Measurements from ENCODE around the gene ASPN. TPM values are rescaled to one million over a fixed set of nuclear protein-coding genes. Genes with fewer than 3 reads are reported as not detected.

ASPN gene
- total RNA-seq, 6 experiments from 2014 or later = 3.8 to 13.3 (median 10.4) TPM

GRCh38 chr9:92514635-92515034 is 32.3 kb upstream of the ASPN start:
- Histone ChIP-seq H3K27me3 (no peaks in the 10 kb centered on the region), H3K27ac (no peak overlapping the region), H3K4me1 (no peaks in the 10 kb centered on the region), H3K36me3 (peaks cover 0 to 14% (median 0%) of the 10 kb centered on the region in 4 donors), H3K9me3 (no peaks in the 10 kb centered on the region), H3K4me3 (no peak overlapping the region)
- intact Hi-C loops (cut with DNase I) = no loop called here
- DNase-seq (no peak), ATAC-seq (no peak)
- 80% methylated on average over 4 of the region's 10 CpGs for WGBS (ENCODE audit: insufficient coverage, low coverage, low lambda C conversion rate, missing lambda C conversion rate)
- TF ChIP-seq POLR2A (IDR thresholded peaks at IDR 0.05) (no peak), CTCF (IDR thresholded peaks at IDR 0.05) (no peak)

- H3K27ac ChIP-seq = no peak overlapping the region
- DNase-seq (no peak), ATAC-seq (no peak)
- intact Hi-C loops (cut with DNase I) = no loop called here
- H3K4me3 ChIP-seq = no peak overlapping the region
- 75% methylated on average over 1 of the region's 3 CpGs for WGBS (ENCODE audit: insufficient coverage, low coverage, low lambda C conversion rate, missing lambda C conversion rate)
- TF ChIP-seq CTCF (IDR thresholded peaks at IDR 0.05) (no peak), POLR2A (IDR thresholded peaks at IDR 0.05) (no peak)
- no peaks in the 10 kb centered on the region for H3K9me3 ChIP-seq
- H3K36me3 ChIP-seq = peaks cover 0 to 14% (median 0%) of the 10 kb centered on the region in 4 donors
- H3K4me1 ChIP-seq = no peaks in the 10 kb centered on the region
- no peaks in the 10 kb centered on the region for H3K27me3 ChIP-seq
These were observed 31.0 kb upstream of the ASPN start for GRCh38 chr9:92513349-92513748.

DNA sequence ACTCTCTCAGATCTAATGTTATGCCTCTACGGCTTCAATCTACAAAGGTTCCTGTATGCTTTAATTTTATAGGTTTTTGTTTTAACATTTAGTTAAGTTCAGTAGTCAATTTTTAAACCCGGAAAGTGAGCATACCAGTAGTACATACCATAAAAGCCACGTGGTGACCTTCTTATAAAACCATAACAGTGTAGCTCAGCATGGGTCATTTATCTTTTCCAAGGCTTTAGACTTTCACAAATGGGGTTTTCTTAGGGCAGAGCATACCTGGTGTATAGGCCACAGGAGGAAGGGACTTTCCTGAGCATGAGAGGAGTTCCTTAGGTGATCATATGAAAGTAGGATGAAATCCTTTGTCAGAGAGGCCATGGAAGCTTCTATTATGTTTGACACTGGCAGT is 30.3 kb upstream of the ASPN start:
- H3K4me3 ChIP-seq = no peak overlapping the region
- H3K27ac ChIP-seq = no peak overlapping the region
- no peaks in the 10 kb centered on the region for H3K27me3 ChIP-seq
- ATAC-seq = no peak
- WGBS (ENCODE audit: insufficient coverage, low coverage, low lambda C conversion rate, missing lambda C conversion rate) = 65% methylated on average over 3 of the region's 3 CpGs
- peaks cover 0 to 11% (median 0%) of the 10 kb centered on the region in 4 donors for H3K36me3 ChIP-seq
- TF ChIP-seq POLR2A (IDR thresholded peaks at IDR 0.05) (no peak), CTCF (IDR thresholded peaks at IDR 0.05) (no peak)
- H3K4me1 ChIP-seq = no peaks in the 10 kb centered on the region
- H3K9me3 ChIP-seq = no peaks in the 10 kb centered on the region
- DNase-seq = no peak
- intact Hi-C loops (cut with DNase I) = no loop called here

DNA sequence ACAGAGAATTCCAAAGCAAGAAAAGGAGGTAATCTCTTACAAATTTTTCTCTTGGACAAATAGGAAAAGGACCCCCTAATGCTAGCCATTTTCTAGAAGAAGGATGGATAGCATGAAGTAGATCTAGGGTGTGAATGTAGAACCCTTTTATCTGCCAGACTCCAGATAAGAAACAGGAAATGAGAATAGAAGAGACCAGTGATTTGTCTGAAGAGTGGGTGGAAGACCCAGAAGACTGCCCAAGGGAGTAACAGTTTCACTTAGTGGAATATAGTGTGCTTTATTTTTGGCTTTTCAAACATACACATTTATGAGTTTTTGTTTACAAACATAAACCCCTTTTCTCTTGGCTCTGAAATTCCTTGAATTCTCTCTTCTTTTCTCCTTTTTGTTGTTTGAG is 28.4 kb upstream of the ASPN start:
- no peaks in the 10 kb centered on the region for H3K4me1 ChIP-seq
- no peak for ATAC-seq
- DNase-seq = no peak
- no peak for TF ChIP-seq POLR2A (IDR thresholded peaks at IDR 0.05)
- TF ChIP-seq CTCF (IDR thresholded peaks at IDR 0.05) = no peak
- H3K27me3 ChIP-seq = no peaks in the 10 kb centered on the region
- H3K36me3 ChIP-seq = no peaks in the 10 kb centered on the region
- H3K4me3 ChIP-seq = no peak overlapping the region
- intact Hi-C loops (cut with DNase I) = no loop called here
- H3K27ac ChIP-seq = no peak overlapping the region
- H3K9me3 ChIP-seq = no peaks in the 10 kb centered on the region

GRCh38 chr9:92509050-92509449 is 26.7 kb upstream of the ASPN start:
- no peaks in the 10 kb centered on the region for H3K27me3 ChIP-seq
- DNase-seq = no peak
- no peak for ATAC-seq
- H3K4me1 ChIP-seq = no peaks in the 10 kb centered on the region
- H3K36me3 ChIP-seq = no peaks in the 10 kb centered on the region
- intact Hi-C loops (cut with DNase I) = loop anchor here in 1 of 2 donors (10.0 kb wide), 1 partner anchor 126 kb away; no protein-coding TSS in a partner anchor
- TF ChIP-seq POLR2A (IDR thresholded peaks at IDR 0.05) (no peak), CTCF (IDR thresholded peaks at IDR 0.05) (no peak)
- 96% methylated on average over 4 of the region's 5 CpGs for WGBS (ENCODE audit: insufficient coverage, low coverage, low lambda C conversion rate, missing lambda C conversion rate)
- H3K9me3 ChIP-seq = no peaks in the 10 kb centered on the region
- no peak overlapping the region for H3K27ac ChIP-seq
- H3K4me3 ChIP-seq = no peak overlapping the region
